Astrocyte of the cerebellum (primary cell): ENCODE measurements around the gene TNS3.

Source experiments
- DNase-seq: peaks from one replicate; pipeline ENCODE4 v3.0.0-alpha.2; 2011; ENCODE audit warnings: low read depth
- H3K4me3 ChIP-seq: 2 replicates; pipeline ENCODE4 v1.5.1; 2011; ENCODE audit warnings: mild to moderate bottlenecking, low read depth, low read length, moderate library complexity
- in situ Hi-C: cut with HindIII; loops from 2 replicates; pipeline ENCODE4 v1.10.0; 2017; ENCODE audit warnings: low sequenced_read_pairs
- TF ChIP-seq, protein P1 (sequence below): IDR thresholded peaks from 2 replicates; pipeline ENCODE4 v1.5.1; 2012; ENCODE audit warnings: low read length, low read depth, moderate library complexity, mild to moderate bottlenecking; ENCODE audit errors: missing control alignments

TNS3 gene

DNA sequence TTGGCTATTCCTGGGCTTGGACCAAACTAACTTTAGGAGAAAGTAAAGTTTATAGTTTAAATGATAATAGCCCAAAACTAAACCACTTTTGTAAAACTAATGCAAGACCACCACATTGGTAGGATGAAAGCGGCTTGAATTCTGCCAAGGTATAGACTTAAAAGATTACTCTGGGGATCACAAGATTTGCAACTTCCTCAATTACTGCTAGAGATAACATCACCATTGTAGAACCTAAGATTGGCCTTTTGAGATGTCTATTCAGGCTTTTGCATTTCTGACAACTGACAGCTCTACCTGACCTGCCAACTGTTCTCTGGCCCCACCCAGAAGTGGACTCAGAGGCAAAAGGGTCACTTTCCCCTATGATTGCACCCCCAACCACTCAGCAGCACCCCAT is 162.4 kb downstream of the TNS3 start:
- H3K4me3 ChIP-seq: no peak overlapping the region
- in situ Hi-C loops: no loop called here
- TF ChIP-seq, protein P1, sequence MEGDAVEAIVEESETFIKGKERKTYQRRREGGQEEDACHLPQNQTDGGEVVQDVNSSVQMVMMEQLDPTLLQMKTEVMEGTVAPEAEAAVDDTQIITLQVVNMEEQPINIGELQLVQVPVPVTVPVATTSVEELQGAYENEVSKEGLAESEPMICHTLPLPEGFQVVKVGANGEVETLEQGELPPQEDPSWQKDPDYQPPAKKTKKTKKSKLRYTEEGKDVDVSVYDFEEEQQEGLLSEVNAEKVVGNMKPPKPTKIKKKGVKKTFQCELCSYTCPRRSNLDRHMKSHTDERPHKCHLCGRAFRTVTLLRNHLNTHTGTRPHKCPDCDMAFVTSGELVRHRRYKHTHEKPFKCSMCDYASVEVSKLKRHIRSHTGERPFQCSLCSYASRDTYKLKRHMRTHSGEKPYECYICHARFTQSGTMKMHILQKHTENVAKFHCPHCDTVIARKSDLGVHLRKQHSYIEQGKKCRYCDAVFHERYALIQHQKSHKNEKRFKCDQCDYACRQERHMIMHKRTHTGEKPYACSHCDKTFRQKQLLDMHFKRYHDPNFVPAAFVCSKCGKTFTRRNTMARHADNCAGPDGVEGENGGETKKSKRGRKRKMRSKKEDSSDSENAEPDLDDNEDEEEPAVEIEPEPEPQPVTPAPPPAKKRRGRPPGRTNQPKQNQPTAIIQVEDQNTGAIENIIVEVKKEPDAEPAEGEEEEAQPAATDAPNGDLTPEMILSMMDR: no peak
- no peak for DNase-seq

DNA sequence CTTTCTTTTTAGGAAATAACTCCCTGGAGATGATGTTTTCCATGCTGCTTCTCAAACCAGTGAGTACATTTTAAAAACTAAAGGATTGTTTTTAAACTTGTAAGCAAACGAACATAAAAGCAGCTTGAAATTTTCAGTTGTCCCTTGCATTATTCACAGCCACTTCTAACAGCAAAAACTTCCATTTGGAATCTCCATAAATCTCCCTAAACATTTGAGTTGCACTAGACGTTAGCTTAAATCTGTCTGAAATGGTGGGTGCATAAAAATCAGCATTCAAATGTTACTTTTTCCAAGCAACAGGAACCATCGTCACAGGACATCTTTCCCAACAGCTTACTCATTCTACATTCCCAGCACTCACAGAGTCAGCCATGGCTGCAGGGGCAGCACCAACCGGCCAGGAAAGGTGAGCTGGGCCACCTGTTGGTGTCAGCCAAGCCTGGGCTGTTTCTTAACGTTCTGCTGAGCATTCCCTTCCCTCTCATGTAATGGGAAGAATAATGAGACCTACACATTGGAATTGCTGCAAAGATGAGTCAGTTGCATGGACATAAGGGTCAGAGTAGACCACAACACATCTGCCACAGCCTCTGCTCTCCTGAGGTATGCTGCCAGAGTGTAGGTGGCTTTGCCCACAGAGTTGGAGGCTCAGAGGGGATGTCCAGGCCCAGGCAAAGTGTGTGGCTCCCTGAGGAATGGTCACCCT is 163.2 kb downstream of the TNS3 start:
- H3K4me3 ChIP-seq: no peak overlapping the region
- TF ChIP-seq, protein P1: no peak
- DNase-seq: no peak
- in situ Hi-C loops: no loop called here

DNA sequence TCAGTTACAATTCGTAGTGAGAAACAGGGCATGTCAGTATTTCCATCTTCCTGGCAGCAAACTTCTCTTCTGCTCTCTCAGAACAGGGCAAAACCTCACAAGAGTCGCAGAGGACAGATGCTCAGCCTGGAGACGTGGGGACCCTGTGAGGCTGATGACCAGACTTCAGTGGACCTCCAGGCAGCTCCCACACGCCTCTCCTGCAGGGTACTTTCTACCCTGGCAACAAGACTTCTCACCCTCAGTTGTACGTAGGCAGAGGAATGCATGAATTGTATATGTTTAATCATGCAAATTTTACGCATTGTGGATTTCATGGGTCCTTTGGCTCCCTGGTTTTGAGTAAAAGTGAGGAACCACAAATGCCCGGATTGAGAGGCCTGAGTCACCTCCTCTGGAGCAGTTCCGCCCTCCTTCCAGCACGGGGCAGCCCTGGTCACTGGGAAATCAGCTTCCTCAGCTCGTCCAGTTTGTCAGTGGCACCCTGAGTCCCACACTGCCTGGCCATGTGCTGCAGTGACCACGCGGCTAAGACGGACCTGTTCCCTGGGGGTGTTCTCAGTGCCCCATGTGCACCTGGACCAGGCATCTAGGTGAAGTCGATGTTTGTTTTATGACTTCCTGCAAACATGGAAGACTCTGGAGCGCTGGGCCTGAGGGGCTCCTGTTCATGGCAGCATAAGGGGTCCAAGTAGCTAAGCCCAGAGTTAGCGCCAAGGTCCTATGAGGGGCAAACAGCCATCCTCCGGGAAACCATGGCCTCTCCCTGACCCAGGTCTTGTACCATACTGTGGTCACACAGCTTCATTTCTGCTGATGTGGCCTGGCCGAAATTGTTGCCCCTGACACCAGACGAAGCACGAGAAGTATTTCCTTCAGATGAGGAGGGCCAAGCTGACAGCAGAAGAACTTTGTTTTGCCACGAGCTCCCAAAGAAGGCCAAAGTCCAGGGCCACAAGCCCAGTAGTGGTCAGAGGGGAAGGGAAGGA is 165.1 kb downstream of the TNS3 start:
- DNase-seq: no peak
- H3K4me3 ChIP-seq: no peak overlapping the region
- in situ Hi-C loops: no loop called here
- TF ChIP-seq, protein P1: peak; percentile 36

DNA sequence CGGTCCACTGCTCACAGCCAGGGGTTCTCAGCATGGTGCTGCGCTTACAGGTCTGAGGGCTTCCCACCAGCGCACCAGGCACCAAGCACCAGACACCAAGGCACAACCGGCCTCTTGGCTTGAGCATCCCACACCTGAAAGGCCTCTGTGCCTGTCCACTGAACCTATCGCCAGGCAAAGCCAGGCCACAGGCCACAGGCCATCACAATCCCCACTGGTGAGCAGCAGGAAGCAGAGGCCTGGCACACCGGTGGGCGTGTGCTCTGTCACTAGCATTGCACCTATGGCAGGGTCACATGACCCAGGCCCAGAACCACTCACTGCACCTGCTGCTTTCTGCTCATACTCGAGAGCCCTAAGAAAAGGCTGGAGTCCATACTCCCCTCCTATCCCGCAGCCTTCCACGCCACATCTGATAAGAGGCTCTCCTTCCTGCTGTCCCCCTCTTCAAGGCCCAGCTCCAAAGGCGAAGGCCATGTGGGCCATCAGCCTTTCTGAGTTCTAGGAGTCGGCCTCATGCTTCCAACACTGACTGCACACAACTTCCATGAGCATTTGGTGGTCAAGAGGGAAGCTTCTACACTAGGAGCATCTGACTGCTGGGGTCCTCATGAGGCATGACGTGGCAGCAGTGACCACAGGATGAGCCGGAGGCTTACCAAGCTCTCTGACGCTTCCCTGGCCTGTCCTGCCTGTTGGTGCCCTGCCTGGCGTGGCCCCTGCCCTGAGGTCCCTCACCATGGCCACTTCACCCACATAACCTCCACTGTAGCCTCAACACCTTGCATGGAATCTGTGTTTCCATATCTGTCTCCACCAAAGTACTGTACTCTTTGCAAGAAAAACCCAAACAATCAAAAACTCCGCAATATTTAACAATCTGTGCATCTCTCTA is 166.3 kb downstream of the TNS3 start:
- no peak overlapping the region for H3K4me3 ChIP-seq
- TF ChIP-seq, protein P1: no peak
- DNase-seq: no peak
- in situ Hi-C loops: no loop called here

- no peak for DNase-seq
- in situ Hi-C loops: no loop called here
- TF ChIP-seq, protein P1: no peak
- no peak overlapping the region for H3K4me3 ChIP-seq
Measured at GRCh38 chr7:47414342-47415317, 167.3 kb downstream of the TNS3 start.
